Posterior cingulate gyrus (tissue), 11 donors: ENCODE results near the gene MAJIN.

Experiments used
- DNase-seq, 10 donors: peaks; one replicate each; pipeline versions ENCODE4 v3.0.0 to v3.0.0-alpha.2; 2020 to 2021; ENCODE audit warnings: mixed read lengths in 3 of 10
- intact Hi-C: fragments of 100-400 bp; cut with DNase I; formaldehyde crosslinking; loops from one replicate; pipeline ENCODE4 v1.15.1; 2023

Gene MAJIN

GRCh38 chr11:64917663-64917995 is 54.3 kb downstream of the MAJIN start:
- no peak for DNase-seq
- intact Hi-C loops, result no loop called here

- DNase-seq, result peak; percentile 97 to 100 (median 98)
- intact Hi-C loops, result no loop called here
Observed at GRCh38 chr11:64916775-64917662, 54.9 kb downstream of the MAJIN start, which contains the start of gene ATG2A. Gene ATG2A (minus strand): TSS chr11:64917209. CDS start chr11:64917135, 74 bp downstream.

GRCh38 chr11:64916040-64916774 is 55.7 kb downstream of the MAJIN start:
- peak in 1 of 10 donors; percentile 77 for DNase-seq
- intact Hi-C loops, result no loop called here

- intact Hi-C loops, result no loop called here
Observed at GRCh38 chr11:64915376-64915887, 56.5 kb downstream of the MAJIN start.

GRCh38 chr11:64914123-64914522 is 57.8 kb downstream of the MAJIN start:
- DNase-seq, result no peak
- intact Hi-C loops, result no loop called here

More at GRCh38 chr11:64915376-64915887, 56.5 kb downstream of the MAJIN start:
- no peak for DNase-seq

- no peak for DNase-seq
- intact Hi-C loops, result no loop called here
Observed at GRCh38 chr11:64913171-64913727, 58.7 kb downstream of the MAJIN start.

GRCh38 chr11:64911689-64912088 is 60.2 kb downstream of the MAJIN start:
- intact Hi-C loops, result no loop called here

GRCh38 chr11:64911142-64911541 is 60.8 kb downstream of the MAJIN start:
- DNase-seq, result no peak
- intact Hi-C loops, result no loop called here

More at GRCh38 chr11:64911689-64912088, 60.2 kb downstream of the MAJIN start:
- no peak for DNase-seq

- intact Hi-C loops, result no loop called here
- DNase-seq, result no peak
Observed at GRCh38 chr11:64910451-64911093, 61.3 kb downstream of the MAJIN start.

- intact Hi-C loops, result no loop called here
- DNase-seq, result no peak
Observed at GRCh38 chr11:64909653-64910343, 62.1 kb downstream of the MAJIN start.

GRCh38 chr11:64908766-64909165 is 63.1 kb downstream of the MAJIN start:
- DNase-seq, result no peak
- intact Hi-C loops, result no loop called here

GRCh38 chr11:64906314-64906635 is 65.6 kb downstream of the MAJIN start:
- no peak for DNase-seq
- intact Hi-C loops, result no loop called here

- DNase-seq, result no peak
- intact Hi-C loops, result no loop called here
Observed at GRCh38 chr11:64905516-64906313, 66.2 kb downstream of the MAJIN start.

- intact Hi-C loops, result no loop called here
- no peak for DNase-seq
Observed at GRCh38 chr11:64903291-64903833, 68.5 kb downstream of the MAJIN start.

- no peak for DNase-seq
- intact Hi-C loops, result no loop called here
Observed at GRCh38 chr11:64902102-64902900, 69.6 kb downstream of the MAJIN start.

GRCh38 chr11:64900774-64901173 is 71.1 kb downstream of the MAJIN start:
- peak in 1 of 10 donors; percentile 76 for DNase-seq
- intact Hi-C loops, result no loop called here

- intact Hi-C loops, result no loop called here
- no peak for DNase-seq
Observed at GRCh38 chr11:64900263-64900678, 71.6 kb downstream of the MAJIN start.

- DNase-seq, result peak in 1 of 10 donors; percentile 82
- intact Hi-C loops, result no loop called here
Observed at GRCh38 chr11:64898541-64898940, 73.4 kb downstream of the MAJIN start.
